ENCODE measurements around the gene SNRPB. TPM values are rescaled to one million over a fixed set of nuclear protein-coding genes. Genes with fewer than 3 reads are reported as not detected.

The SNRPB gene
- total and polyA plus RNA-seq, 8 donors = 86.0 to 132 (median 124) TPM

- no peak for TF ChIP-seq CTCF (IDR thresholded peaks at IDR 0.05)
- intact Hi-C loops (cut with DNase I) = no loop called here
- no peak overlapping the region for H3K27ac ChIP-seq
- DNase-seq = no peak
- no peaks in the 10 kb centered on the region for H3K9me3 ChIP-seq
- no peak for ATAC-seq
- H3K36me3 ChIP-seq = peaks cover 7 to 78% of the 10 kb centered on the region in 2 donors
- no peak overlapping the region for H3K4me3 ChIP-seq
- peaks cover 10 to 26% of the 10 kb centered on the region in 2 donors for H3K4me1 ChIP-seq
- no peaks in the 10 kb centered on the region for H3K27me3 ChIP-seq
These were observed 5.5 kb downstream of the SNRPB start for GRCh38 chr20:2465100-2465499.

GRCh38 chr20:2463616-2464365 is 6.8 kb downstream of the SNRPB start:
- ATAC-seq = no peak
- no peaks in the 10 kb centered on the region for H3K9me3 ChIP-seq
- TF ChIP-seq CTCF (IDR thresholded peaks at IDR 0.05) = no peak
- H3K4me1 ChIP-seq = peaks cover 4 to 15% of the 10 kb centered on the region in 2 donors
- no peak overlapping the region for H3K4me3 ChIP-seq
- no peaks in the 10 kb centered on the region for H3K27me3 ChIP-seq
- DNase-seq = no peak
- no peak overlapping the region for H3K27ac ChIP-seq
- intact Hi-C loops (cut with DNase I) = no loop called here
- H3K36me3 ChIP-seq = peaks cover 7 to 91% of the 10 kb centered on the region in 2 donors

GRCh38 chr20:2462484-2462883 is 8.1 kb downstream of the SNRPB start:
- no peak for TF ChIP-seq CTCF (IDR thresholded peaks at IDR 0.05)

GRCh38 chr20:2460752-2461424 is 9.7 kb downstream of the SNRPB start:
- Histone ChIP-seq H3K27me3 (no peaks in the 10 kb centered on the region), H3K4me3 (no peak overlapping the region), H3K4me1 (no peaks in the 10 kb centered on the region), H3K9me3 (no peaks in the 10 kb centered on the region), H3K36me3 (peaks cover 7 to 77% of the 10 kb centered on the region in 2 donors), H3K27ac (no peak overlapping the region)
- intact Hi-C loops (cut with DNase I) = no loop called here
- no peak for ATAC-seq
- no peak for DNase-seq
- TF ChIP-seq CTCF (IDR thresholded peaks at IDR 0.05) = no peak

More at GRCh38 chr20:2462484-2462883, 8.1 kb downstream of the SNRPB start:
- no peak for ATAC-seq
- H3K36me3 ChIP-seq = peaks cover 7 to 93% of the 10 kb centered on the region in 2 donors
- no peaks in the 10 kb centered on the region for H3K27me3 ChIP-seq
- peaks cover 0 to 4% of the 10 kb centered on the region in 2 donors for H3K4me1 ChIP-seq
- no peak for DNase-seq
- no peaks in the 10 kb centered on the region for H3K9me3 ChIP-seq
- intact Hi-C loops (cut with DNase I) = no loop called here
- H3K4me3 ChIP-seq = no peak overlapping the region
- H3K27ac ChIP-seq = no peak overlapping the region

- intact Hi-C loops (cut with DNase I) = no loop called here
- Histone ChIP-seq H3K4me1 (no peaks in the 10 kb centered on the region), H3K9me3 (no peaks in the 10 kb centered on the region), H3K4me3 (no peak overlapping the region), H3K36me3 (peaks cover 7 to 69% of the 10 kb centered on the region in 2 donors), H3K27me3 (no peaks in the 10 kb centered on the region), H3K27ac (no peak overlapping the region)
- no peak for ATAC-seq
- DNase-seq = no peak
- no peak for TF ChIP-seq CTCF (IDR thresholded peaks at IDR 0.05)
These were observed 10.4 kb downstream of the SNRPB start for GRCh38 chr20:2459981-2460751.

All from left lung (tissue), 10 donors.